Activated CD4-positive, alpha-beta T cell treated with anti-CD3 and anti-CD28 coated beads, Interleukin-2, amount 50 U/mL, for 1 hour (primary cell): Measurements from ENCODE around the gene FOXO1.
"Not testable (repeated sequence)": the region's sequence is repeated elsewhere in the genome, so short reads cannot be mapped to it uniquely, and the experiment has no call there.

Experiments
- DNase-seq: peaks from one replicate; pipeline ENCODE4 v3.0.0-alpha.2; 2020

The FOXO1 gene

DNA sequence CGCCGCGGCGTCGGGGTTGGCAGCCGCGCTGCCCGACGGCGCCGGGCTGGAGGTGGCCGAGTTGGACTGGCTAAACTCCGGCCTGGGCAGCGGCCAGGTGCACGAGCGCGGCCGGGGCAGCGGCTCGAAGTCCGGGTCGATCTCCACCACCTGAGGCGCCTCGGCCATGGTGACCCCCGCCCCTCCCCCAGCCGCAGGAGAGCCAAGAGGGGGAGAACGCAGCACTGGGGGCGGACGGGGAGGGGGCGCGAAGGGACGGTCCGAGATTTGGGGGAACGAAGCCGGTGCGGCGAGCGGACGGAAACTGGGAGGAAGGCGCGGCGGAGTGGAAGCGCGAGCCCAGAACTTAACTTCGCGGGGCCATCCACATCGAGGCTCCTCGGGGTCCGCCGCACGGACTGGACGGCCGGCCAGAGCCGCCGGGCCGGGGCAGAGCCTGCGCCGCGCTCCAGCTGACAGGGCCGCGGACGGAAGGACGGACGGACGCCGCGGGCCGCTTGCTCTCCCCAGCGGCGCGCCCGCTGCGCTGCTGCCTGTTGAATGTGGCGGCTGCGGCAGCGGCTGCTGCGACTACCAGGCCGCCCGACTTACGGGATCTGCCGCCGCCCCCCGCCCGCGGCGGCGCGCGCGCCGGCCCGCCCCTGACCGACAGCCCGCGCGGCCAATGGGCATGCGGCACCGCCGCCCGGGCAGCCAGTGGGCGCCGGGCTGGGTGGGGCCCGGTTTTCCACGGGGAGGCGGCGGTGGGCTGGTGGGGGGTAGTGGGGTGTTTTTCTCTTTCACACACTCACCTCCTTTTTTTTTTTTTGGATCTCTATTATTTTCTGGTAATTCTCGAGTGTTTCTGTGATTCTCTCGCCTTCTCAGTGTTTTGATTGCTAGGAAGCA, at the start of gene FOXO1:
TSS of gene FOXO1 (minus strand) at position 597 of the 888 bp plus-strand sequence. CDS start at position 168, 429 bp downstream.
- DNase-seq, result peak; percentile 87

DNA sequence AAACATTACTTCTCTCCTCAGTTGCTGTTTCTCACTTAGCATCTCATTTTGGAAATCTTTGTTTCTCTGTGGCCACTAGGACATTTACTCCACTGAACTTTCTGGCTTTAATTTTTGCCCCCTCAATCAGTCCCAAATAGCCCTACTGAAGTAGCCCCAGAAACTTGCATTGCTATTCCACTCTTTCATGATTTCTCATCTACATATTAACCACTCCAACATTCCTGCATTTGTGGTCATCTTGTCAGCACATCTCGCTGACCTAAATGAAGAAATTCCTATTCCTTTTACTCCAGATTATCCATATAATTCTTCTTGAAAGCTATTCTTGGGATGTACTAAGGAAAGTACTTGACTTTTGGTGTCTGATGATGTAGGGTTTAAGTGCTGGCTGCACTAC, 48.0 kb upstream of the FOXO1 start:
- DNase-seq, result not testable (repeated sequence)

DNA sequence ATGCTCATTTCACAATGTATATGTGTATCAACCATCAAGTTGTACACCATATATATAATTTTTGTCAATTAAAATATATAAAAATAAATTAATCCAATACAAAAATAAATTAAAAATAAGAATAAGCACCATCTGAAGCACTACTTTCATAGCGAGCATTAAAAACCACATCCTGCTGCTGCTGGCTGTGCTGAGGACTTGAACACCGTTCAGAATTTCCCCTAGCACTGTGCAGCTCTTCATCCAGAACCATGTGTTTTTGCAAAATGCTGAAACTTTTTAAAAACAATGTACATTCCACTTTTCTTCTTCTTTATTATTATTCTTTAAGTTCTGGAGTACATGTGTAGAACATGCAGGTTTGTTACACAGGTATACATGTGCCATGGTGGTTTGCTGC, 40.0 kb upstream of the FOXO1 start:
- no peak for DNase-seq

DNA sequence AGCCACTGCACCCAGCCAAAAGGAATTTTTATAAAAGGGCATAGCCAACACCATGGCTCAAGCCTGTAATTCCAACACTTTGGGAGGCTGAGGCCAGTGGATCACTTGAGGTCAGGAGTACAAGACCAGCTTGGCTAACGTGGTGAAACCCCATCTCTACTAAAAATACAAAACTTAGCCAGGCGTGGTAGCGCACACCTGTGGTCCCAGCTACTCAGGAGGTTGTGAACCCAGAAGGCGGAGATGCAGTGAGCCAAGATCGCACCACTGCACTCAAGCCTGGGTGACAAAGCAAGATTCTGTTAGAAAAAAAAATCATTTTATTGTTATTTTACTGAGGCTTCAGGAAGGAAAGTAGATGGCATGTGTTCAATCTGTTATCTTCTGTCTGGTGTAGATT, 31.3 kb upstream of the FOXO1 start:
- DNase-seq, result no peak

DNA sequence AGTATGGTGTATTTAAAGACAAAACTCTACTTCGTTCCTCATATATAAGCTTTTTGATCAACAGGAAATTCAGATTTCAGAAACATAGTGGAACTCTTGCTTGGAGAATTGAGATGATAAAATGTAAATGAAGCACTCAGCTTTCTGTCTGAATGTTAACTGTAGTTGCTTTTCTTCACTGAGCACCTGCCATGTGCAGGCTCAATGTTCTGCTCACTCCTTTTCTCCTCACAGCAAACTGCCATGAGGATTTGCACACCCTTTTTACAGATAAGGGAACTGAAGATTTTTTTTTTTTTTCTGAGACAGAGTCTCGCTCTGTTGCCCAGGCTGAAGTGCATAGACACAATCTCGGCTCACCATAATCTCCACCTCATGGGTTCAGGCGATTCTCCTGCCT, 28.0 kb upstream of the FOXO1 start:
- no peak for DNase-seq

DNA sequence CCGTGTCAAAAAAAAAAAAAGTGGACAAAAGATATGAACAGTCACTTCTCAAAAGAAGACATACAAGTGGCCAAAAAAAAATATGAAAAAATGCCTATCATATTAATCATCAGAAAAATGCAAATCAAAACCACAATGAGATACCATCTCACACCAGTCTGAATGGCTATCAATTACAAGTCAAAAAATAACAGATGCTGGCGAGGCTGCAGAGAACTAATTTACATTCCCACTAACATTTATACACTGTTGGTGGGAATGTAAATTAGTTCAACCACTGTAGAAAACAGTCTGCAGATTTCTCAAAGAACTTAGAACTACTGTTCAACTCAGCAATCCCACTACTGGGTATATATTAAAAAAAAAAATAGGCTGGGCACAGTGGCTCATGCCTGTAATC, 26.5 kb upstream of the FOXO1 start:
- DNase-seq, result no peak

DNA sequence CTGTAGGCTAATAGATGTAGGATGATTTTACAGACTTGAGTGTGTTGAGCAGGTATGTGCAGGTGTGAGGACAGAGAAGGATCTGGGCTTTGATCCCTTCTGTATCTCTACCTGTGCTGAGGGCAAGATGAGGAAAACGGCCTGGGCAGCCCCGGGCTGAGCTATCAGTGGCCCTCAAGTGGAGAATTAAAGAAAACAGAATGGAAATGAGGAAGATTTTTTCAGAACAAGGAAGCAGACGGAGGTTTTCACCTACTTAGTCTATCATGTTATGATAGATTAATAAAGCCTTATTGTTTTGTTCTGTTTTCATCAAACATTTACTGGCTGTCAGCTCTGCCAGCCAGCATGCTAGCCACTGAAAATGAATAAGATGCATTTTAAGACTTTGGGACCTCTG, 22.3 kb upstream of the FOXO1 start:
- DNase-seq, result no peak

DNA sequence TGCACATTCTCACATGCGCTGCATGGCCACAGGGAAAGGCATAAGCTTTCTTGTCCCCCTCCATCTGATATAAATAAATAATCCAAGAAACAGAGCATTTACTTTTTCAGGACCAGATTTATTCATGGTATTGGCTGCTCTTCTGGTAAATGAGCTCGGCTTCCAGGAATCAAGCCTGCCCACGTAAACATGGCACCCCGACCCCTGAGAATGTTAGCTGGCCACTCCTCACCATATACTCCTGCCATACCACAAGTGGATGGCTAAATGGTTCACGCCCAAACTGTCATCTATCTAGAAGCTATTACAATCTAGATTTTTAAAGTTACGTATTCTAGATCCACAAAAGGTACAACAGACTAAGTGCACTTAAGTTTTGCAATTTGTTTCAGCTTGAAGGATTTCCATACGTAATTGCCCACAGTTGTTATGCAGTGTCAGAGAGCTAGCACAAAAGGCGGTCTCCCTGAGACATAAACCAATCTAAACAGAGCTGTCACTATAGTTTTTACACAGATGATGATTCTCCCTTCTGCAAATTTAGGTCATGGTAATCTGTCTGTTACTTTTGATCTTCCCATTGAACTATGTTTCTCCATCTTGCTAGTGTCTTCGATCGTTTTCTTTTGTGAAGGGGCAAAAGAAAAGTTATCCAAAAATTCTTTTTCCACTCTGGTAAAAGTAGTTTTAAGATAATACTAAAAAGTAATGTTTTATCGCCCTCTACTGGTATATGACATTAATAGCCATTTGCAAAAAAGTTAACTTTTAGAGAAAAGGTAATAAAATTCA, 16.2 kb upstream of the FOXO1 start:
- DNase-seq, result no peak

DNA sequence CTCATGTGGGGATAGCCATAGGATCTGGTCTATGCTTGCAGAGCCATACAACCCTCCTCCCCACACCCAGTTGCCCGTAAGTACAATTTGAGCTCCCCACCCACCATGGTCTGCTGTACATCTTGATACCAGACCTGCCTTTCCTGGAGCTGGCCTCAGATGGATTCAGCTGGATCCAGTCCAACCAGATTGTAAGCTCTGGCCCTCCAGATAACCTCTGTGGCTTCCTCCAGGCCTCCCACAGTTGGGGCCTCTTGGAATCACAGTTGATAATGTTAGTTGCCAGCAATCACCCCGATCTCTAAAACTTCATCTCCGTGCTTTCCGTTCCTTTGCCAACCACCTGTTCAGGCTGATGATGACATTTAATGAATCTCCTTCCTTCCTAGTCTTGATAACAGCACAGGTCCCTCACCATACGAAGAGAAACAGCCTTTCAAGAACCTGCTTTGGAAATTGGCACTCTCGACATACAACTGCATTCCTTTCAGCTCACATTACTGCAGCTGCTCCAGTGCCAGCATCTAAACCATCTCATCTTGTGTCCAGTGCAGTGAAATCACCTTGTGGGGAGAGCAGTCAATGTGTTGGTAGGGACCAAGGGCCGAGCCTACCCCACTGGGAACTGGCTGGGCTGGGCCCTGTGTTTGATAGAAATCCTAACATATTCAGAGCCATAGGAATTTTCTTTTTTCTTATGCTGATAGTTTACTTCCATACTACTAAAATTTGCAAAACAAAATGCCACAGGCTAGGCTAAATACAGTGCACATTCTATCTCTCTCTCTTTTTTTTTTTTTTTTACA, 15.1 kb upstream of the FOXO1 start:
- DNase-seq, result no peak

DNA sequence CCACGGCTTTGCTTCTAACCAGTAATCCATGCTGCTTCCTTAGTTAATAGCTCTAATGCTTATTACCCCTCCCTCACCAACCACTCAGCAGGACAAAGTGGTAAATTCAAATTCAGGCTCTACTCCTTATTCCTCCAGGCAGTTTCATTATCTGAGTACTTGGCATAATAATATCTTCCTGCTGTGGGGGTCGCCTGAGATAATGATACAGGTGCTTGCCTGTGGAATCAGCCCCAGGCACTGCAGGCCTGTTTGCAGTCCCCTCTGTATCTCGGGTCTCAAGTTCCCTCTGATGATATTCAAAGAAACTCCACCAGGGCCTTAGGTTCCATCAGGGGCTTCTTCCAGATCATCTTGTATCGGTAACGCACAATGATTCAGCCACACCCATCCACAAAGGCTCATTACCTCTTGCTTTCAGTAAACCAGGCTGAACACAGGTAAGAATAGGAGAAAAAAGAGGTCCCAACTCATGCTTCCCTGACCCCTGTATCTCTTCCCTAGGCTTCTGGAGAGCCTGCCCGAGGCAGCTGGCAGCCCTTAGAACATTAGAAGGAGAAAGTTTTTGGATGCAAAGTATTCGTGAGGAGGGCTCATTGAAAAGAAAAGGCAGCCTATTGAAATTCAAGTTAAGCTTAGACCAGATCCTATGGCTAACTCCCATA, 14.3 kb upstream of the FOXO1 start:
- no peak for DNase-seq

DNA sequence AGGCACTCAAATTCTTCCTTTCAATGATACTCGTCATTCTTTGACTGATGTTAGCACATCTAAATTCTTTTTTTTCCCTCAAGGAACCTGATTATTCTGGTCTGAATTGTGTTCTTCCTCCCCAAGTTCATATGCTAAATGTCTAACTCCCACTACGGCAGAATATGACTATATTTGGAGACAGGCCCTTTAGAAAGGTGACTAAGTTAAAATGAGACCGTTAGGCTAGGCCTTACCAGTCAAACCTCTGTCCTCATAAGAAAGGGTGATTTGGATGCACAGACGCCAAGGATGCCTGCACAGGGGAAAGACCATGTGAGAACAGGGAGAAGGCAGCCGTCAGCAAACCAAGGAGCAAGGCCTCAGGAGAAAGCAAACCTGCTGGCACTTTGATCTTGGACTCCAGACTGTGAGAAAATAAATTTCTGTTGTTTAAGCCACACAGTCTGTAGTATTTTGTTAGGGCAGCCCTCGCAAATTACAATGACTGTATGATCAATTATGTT, 13.1 kb upstream of the FOXO1 start:
- DNase-seq, result no peak

DNA sequence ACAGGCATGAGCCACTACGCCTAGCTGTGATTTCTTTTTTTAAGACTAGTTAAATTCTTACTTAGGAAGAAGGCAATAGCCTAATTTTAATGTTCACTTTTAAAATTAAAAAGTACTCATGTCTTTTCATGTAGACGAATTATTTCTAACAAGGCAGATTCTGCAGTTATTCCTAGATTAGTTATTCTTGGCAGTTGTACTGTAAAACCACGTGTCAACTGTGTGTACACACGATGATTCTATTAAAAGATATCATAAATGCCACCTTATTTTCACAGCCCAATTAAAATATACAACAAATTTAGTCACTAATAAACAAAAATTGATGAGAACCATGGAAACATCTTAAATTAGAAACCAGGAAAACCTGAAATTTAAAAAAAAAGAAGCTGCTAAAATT, 10.6 kb upstream of the FOXO1 start:
- no peak for DNase-seq

DNA sequence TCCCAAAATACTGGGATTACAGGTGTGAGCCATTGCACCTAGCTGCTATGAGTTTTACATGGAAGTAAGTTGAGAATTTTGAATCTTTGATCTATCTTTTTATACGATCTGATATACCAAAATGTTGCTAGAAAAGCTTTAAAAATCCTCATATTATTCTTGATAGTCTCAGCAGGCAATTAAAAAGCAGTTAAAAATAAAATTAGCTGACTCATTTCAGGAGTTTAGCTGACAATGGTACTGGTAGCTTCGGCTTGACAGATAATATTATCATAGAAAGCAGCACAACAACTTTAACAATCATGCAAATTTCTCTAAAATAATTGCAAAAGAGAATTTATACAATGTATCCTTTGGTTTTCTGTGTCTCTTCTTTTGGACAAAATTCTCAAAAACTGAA, 9.6 kb upstream of the FOXO1 start:
- DNase-seq, result no peak

DNA sequence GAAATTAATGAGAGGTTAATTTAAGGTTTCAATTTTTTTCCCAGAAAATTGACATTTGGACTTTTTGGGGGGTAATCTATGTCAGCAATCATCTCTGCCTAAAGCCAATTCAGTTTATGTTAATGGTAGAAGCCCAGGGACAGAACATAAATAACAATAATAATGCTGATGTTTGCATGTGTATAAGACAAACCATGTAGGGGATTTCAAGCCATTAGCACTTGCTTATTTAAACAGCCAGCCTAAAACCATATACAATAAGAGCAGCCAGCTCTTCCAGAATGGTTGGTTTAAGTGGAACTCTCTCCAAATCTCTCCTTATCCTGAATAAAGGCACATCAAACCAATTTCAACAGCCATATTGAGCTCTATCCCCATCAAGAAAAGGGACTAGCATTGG, 7.0 kb upstream of the FOXO1 start:
- no peak for DNase-seq

DNA sequence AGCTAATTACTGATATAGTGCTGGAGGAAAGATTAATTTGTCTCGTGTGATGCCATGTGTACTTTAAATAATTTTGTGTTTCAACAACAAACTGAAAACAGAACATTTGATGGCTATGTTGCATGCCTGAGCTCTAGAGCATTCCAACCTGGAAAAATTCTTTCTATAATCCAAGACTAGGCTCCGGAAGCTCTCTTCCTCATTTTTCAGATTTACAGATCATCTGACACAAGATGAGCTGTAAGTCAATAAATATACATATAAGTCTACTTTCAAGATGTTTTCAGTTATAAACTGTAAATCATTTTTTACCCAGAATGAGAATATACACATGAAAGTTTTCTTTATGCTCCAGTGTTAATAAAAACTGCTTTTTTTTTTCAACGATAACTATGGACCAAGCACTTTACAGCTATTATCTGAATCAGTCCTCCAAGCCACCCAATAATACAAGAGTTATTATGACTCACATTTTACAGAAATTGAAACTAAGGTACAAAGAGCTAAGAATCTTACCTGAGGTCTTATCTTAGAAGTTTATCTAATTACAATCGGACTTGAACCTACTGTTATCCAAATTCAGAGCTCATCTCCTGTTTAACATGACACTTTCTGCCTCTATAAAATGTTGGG, 6.4 kb upstream of the FOXO1 start:
- no peak for DNase-seq

DNA sequence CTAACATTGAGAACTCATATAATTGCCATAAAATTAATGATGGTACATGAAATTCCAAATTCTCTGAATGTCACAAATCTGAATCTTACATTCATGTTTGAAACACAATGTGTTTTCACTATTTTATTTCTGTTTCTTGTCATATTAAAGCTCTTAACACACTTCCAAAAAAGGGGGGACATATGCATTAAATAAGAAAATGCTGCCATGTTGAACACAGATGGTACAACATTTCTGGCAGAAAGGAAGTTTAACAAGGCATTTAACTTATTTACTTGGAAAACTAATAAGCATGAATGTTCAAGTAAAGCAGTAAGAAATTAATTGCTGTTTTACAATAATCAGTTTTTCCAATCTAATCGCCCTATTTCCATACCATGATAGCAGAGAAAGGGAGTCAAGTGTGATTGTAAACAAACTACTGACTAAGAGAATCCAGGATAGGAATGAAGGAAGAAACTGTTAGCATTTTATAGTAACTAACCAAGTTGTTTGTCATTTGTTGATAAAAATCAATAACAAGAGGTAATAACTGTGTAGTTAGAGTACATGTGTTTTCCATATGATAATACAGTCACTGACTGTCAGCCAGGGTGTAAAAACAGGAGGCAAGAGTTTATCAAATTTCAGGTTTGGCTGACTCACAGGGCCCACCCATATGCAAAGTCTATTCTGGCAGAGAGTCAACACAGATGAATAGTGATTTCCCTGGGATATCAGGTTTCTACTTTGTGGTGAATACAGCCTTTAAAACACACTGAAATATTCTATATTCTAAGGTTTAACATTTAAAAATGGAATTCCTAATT, 5.7 kb upstream of the FOXO1 start:
- no peak for DNase-seq

DNA sequence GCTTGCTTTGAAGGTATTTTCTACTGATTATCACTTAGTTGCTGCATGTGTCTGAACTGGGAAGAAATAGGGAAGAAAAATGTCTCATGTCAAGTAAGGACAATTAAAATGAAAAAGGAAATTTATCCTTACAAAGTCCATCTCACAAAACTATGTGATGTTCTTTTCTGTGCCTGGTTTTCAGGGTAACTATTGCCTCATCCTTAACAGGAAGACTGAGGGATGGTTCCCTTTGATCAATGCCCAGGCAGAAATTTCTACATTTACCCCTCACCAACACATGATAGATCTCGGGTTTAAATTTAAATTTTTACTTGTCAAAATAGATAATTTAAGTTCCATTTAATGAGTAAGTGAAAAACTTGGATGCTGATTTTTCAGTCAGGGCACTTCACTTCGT, 3.9 kb upstream of the FOXO1 start:
- no peak for DNase-seq

DNA sequence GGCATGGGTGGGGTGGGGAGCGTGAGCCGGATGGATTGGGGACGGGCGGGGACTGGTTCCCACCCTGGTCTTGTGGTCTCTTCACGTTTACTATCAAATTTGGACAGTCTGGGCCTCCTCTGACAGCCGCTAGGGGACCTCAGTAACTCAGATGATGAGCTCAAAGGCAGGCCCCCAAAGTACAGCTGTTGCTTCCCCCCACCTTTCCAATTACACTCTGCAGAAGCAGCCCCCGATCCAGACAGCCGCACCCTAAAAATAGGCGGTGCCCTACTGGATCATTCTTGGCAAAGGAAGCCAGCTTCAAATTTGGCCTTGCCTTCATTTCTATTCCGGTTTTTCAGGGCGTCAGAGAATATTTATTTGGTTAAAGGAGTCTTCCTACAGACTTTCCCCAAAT, 1.9 kb upstream of the FOXO1 start:
- DNase-seq, result peak; percentile 23

DNA sequence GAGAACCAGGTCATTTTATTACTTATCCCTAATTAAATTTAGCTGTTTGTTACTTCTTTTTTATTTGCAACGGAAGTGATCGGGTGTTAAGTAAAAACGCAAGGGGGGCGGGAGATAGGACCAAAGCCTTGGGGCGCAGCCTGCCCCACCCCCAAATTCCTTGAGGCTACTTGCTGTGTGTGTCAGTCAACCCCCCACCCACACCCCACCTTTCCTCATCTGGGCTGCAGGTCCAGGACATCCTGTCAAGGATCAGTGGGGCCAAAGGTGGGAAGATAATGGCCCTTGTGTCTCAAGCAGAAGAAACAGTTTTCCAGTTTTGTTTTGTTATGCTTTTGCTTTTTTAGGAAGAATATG, 1.2 kb upstream of the FOXO1 start:
- no peak for DNase-seq

DNA sequence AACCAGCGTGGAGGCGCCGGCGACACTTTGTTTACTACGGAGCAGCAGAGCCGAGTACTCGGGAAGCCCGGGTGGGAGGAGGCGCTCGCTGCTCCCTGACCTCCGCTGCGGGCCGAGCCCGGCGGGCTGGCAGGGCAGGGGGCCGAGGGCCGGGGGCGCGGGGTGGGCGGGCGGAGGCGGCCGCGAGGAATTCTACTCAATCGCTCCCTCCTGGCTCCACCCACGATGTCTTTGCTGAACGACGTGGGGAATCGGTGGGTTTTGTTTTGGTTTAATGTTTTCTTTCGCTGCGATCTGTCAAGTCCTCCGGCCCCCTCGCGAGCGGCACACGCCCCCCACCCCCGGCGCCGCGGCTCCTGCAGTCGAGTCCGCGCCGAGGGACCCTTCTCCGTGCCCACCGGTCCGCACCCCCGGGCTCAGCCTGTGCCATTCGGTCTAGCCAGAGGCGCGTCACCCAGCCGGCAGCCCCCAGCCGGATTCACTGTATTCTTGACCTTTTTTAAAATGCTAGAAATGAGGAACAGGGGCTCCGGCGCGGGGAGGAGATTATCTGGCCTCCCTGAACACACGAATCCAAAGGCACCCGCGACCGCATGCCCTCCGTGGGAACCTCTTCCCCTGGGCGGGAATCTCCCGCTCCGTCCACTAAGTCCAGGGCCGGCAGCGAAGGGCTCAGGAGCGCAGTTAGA, 636 bp upstream of the FOXO1 start:
- DNase-seq, result no peak
